HAP-1 (cell line): ENCODE results near the gene LRRC14B.
"Not testable (repeated sequence)": the region's sequence is repeated elsewhere in the genome, so short reads cannot be mapped to it uniquely, and the experiment has no call there.

Source experiments
- DNase-seq, 2 experiments: peaks; one replicate each; pipeline ENCODE4 v3.0.0-alpha.2; 2016 to 2020; ENCODE audit warnings: low spot score in 2 of 2
- H3K27me3 ChIP-seq: fragments of 250-450 bp; sonication (Bioruptor Pico); 2 replicates; pipeline ENCODE4 v1.5.1; 2020; ENCODE audit warnings: low read depth, mild to moderate bottlenecking, moderate library complexity
- H3K36me3 ChIP-seq: fragments of 250-450 bp; sonication (Bioruptor Pico); replicated peaks from 2 replicates; pipeline ENCODE4 v1.5.1; 2020; ENCODE audit warnings: mild to moderate bottlenecking
- H3K4me1 ChIP-seq: fragments of 250-450 bp; sonication (Bioruptor Pico); 2 replicates; pipeline ENCODE4 v1.5.1; 2020; ENCODE audit warnings: mild to moderate bottlenecking
- H3K4me3 ChIP-seq: fragments of 250-450 bp; sonication (Bioruptor Pico); 2 replicates; pipeline ENCODE4 v1.5.1; 2020; ENCODE audit warnings: mild to moderate bottlenecking, moderate library complexity
- H3K9me3 ChIP-seq: fragments of 250-450 bp; sonication (Bioruptor Pico); 2 replicates; pipeline ENCODE4 v1.5.1; 2020; ENCODE audit warnings: mild to moderate bottlenecking, moderate library complexity
- in situ Hi-C: fragments of 300-500 bp; cut with MboI; formaldehyde crosslinking; loops from 3 replicates; pipeline ENCODE4 v1.14.3; 2020; ENCODE audit warnings: low sequenced_read_pairs, inconsistent platforms, mixed read lengths

The LRRC14B gene

GRCh38 chr5:204966-205670 is 13.8 kb downstream of the LRRC14B start:
- no peaks in the 10 kb centered on the region for H3K9me3 ChIP-seq
- H3K4me1 ChIP-seq, result no peaks in the 10 kb centered on the region
- no peak for DNase-seq
- H3K36me3 ChIP-seq, result peaks cover 27% of the 10 kb centered on the region
- no peaks in the 10 kb centered on the region for H3K27me3 ChIP-seq
- in situ Hi-C loops, result no loop called here
- H3K4me3 ChIP-seq, result no peak overlapping the region

GRCh38 chr5:206406-206805 is 15.1 kb downstream of the LRRC14B start:
- no peaks in the 10 kb centered on the region for H3K27me3 ChIP-seq
- peaks cover 27% of the 10 kb centered on the region for H3K36me3 ChIP-seq
- H3K4me1 ChIP-seq, result no peaks in the 10 kb centered on the region
- no peak overlapping the region for H3K4me3 ChIP-seq
- no peak for DNase-seq
- no peaks in the 10 kb centered on the region for H3K9me3 ChIP-seq
- in situ Hi-C loops, result no loop called here

- Histone ChIP-seq H3K4me3 (no peak overlapping the region), H3K27me3 (no peaks in the 10 kb centered on the region), H3K9me3 (no peaks in the 10 kb centered on the region), H3K36me3 (peaks cover 27% of the 10 kb centered on the region), H3K4me1 (no peaks in the 10 kb centered on the region)
- in situ Hi-C loops, result no loop called here
- DNase-seq, result no peak
Observed at GRCh38 chr5:206927-207536, 15.7 kb downstream of the LRRC14B start.

GRCh38 chr5:207599-207998 is 16.3 kb downstream of the LRRC14B start:
- Histone ChIP-seq H3K36me3 (peaks cover 27% of the 10 kb centered on the region), H3K9me3 (no peaks in the 10 kb centered on the region), H3K27me3 (no peaks in the 10 kb centered on the region), H3K4me1 (no peaks in the 10 kb centered on the region), H3K4me3 (no peak overlapping the region)
- in situ Hi-C loops, result no loop called here
- DNase-seq, result no peak

GRCh38 chr5:208449-209114 is 17.3 kb downstream of the LRRC14B start:
- in situ Hi-C loops, result no loop called here
- Histone ChIP-seq H3K4me1 (no peaks in the 10 kb centered on the region), H3K4me3 (no peak overlapping the region), H3K9me3 (no peaks in the 10 kb centered on the region), H3K36me3 (peaks cover 24% of the 10 kb centered on the region), H3K27me3 (no peaks in the 10 kb centered on the region)
- DNase-seq, result no peak

- Histone ChIP-seq H3K36me3 (peaks cover 6% of the 10 kb centered on the region; the same call in 1 of the 2 replicates), H3K4me3 (no peak overlapping the region), H3K27me3 (no peaks in the 10 kb centered on the region), H3K9me3 (no peaks in the 10 kb centered on the region), H3K4me1 (no peaks in the 10 kb centered on the region)
- in situ Hi-C loops, result no loop called here
- no peak for DNase-seq
Observed at GRCh38 chr5:213803-214395, 22.6 kb downstream of the LRRC14B start.

GRCh38 chr5:215256-215655 is 24.0 kb downstream of the LRRC14B start:
- in situ Hi-C loops, H3K4me3 ChIP-seq, H3K4me1 ChIP-seq, H3K27me3 ChIP-seq, DNase-seq, H3K9me3 ChIP-seq, H3K36me3 ChIP-seq: not testable (repeated sequence)

- in situ Hi-C loops, H3K27me3 ChIP-seq, H3K9me3 ChIP-seq, H3K4me1 ChIP-seq, H3K4me3 ChIP-seq, H3K36me3 ChIP-seq, DNase-seq: not testable (repeated sequence)
Observed at GRCh38 chr5:216076-216475, 24.8 kb downstream of the LRRC14B start.

GRCh38 chr5:217494-218456 is 26.5 kb downstream of the LRRC14B start, which contains the start of the genes CCDC127 and SDHA:
TSS of gene CCDC127 (minus strand) at chr5:218153. CDS start at chr5:216849, 1,304 bp downstream.
TSS of gene SDHA (plus strand) at chr5:218320. CDS start at chr5:218356, 36 bp downstream.
- Histone ChIP-seq H3K4me1 (peaks cover 11% of the 10 kb centered on the region), H3K4me3 (peak within 1 kb of the TSS; percentile 90)
- DNase-seq, result peak; percentile 90 to 98
- H3K36me3 ChIP-seq, H3K27me3 ChIP-seq, H3K9me3 ChIP-seq, in situ Hi-C loops: not testable (repeated sequence)

GRCh38 chr5:218457-219291 is 27.4 kb downstream of the LRRC14B start:
- peak in 1 of 2 experiments; percentile 63 for DNase-seq
- H3K36me3 ChIP-seq, result peaks cover 6% of the 10 kb centered on the region
- H3K27me3 ChIP-seq, result no peaks in the 10 kb centered on the region
- H3K4me3 ChIP-seq, result peak overlapping the region; percentile 90
- peaks cover 11% of the 10 kb centered on the region for H3K4me1 ChIP-seq
- H3K9me3 ChIP-seq, result no peaks in the 10 kb centered on the region
- in situ Hi-C loops, result no loop called here

GRCh38 chr5:219460-219863 is 28.2 kb downstream of the LRRC14B start:
- H3K36me3 ChIP-seq, result peaks cover 9% of the 10 kb centered on the region
- peaks cover 11% of the 10 kb centered on the region for H3K4me1 ChIP-seq
- in situ Hi-C loops, result no loop called here
- no peaks in the 10 kb centered on the region for H3K27me3 ChIP-seq
- peak; percentile 30 to 47 for DNase-seq
- H3K9me3 ChIP-seq, result no peaks in the 10 kb centered on the region
- peak overlapping the region; percentile 90 for H3K4me3 ChIP-seq

- Histone ChIP-seq H3K4me3 (peak overlapping the region; percentile 90), H3K27me3 (no peaks in the 10 kb centered on the region), H3K4me1 (peaks cover 11% of the 10 kb centered on the region), H3K36me3 (peaks cover 14% of the 10 kb centered on the region), H3K9me3 (no peaks in the 10 kb centered on the region)
- DNase-seq, result no peak
- in situ Hi-C loops, result no loop called here
Observed at GRCh38 chr5:219991-220390, 28.7 kb downstream of the LRRC14B start.
